ENCODE data around the gene NPAS2.

GRCh38 chr2:100907832-100908231, 87.9 kb downstream of the NPAS2 start:
- no peak for TF ChIP-seq CTCF (IDR thresholded peaks at IDR 0.05)
- no peak for TF ChIP-seq EZH2 (IDR thresholded peaks at IDR 0.05)
